GM21360 (cell line): ENCODE measurements around the gene PNPLA7.

ENCODE experiments used
- ATAC-seq: cut with Tn5 transposase; IDR thresholded peaks from one replicate; pipeline ENCODE4 v1.9.1; 2021; ENCODE audit warnings: mild to moderate bottlenecking, moderate library complexity; ENCODE audit not compliant: unreplicated experiment

The PNPLA7 gene

DNA sequence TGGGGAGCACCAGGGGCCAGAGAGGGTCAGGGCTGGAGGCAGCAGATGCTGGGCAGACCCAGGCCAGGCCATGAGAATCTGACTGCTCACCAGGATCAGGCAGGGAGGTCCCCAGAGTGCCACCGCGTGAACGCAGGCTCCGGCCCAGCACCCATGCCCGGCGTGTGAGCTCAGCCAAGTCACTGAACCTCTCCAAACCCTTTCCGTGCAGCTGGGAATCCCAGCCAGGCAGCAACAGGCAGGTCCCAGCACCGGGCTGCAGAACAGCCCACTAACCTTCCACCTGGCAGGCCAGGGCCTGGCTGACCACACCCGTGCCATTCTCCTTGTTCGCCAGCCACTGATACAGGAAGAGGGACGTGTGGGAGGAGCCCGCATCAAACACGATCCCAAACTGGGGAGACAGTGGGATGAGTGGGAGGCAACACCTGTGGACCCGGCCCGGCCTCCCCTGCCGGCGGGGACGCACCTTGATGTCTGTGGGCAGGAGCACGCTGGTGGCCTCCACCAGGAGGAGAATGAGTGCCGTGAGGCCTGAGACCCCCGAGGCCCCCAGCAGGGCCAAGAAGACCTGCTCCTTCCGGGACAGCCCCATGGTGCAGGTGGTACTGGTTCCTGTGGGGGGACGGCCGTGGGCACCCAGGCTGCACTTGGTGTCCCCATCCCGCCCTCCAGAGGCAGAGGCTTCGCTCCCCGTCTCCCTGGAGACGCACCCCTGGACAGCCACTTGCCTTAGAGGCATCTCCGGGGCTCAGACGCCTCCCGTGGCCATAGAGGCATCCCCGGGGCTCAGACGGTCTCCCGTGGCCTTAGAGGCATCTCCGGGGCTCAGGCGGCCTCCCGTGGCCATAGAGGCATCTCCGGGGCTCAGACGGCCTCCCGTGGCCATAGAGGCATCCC, 112.3 kb downstream of the PNPLA7 start:
- no peak for ATAC-seq

DNA sequence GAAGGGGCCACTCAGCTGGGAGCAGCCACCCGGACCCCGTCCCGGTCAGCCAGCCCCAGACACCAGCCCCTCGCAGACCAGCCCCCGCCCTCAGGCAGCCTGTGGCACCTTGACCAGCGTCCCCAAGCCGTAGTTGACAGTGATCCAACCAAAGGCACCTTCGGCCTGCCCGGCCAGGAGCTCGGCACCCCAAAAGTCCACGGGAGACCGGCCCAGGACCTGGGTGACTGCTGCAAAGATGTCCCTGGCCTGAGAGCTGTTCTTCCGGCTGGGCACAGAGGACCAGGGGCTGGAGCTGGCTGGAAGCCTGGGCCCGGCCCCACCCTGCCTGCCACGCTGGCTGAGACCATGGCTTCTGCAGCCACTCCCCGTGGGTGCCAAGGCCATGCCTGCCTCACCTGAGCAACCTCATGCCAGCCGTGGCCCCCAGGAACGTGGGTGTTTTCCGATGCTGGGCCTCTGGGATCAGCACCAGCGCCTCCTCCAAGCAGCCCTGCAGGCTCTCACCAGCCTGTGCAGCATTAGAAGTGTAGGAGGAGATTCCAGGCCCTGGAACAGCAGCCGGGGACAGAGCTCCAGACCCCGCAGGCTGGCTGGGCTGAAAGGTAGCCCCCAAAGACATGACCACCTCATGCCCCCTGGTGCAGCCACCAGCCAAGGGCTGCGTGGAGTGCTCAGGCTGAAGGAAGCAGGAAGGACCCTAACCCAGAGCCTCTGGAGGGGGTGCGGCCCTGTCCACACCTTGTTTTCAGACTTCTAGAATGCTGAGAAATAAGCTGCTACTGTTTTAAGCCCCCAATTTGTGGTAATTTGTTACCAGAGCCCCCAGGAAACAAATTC, 113.2 kb downstream of the PNPLA7 start:
- ATAC-seq, result no peak

DNA sequence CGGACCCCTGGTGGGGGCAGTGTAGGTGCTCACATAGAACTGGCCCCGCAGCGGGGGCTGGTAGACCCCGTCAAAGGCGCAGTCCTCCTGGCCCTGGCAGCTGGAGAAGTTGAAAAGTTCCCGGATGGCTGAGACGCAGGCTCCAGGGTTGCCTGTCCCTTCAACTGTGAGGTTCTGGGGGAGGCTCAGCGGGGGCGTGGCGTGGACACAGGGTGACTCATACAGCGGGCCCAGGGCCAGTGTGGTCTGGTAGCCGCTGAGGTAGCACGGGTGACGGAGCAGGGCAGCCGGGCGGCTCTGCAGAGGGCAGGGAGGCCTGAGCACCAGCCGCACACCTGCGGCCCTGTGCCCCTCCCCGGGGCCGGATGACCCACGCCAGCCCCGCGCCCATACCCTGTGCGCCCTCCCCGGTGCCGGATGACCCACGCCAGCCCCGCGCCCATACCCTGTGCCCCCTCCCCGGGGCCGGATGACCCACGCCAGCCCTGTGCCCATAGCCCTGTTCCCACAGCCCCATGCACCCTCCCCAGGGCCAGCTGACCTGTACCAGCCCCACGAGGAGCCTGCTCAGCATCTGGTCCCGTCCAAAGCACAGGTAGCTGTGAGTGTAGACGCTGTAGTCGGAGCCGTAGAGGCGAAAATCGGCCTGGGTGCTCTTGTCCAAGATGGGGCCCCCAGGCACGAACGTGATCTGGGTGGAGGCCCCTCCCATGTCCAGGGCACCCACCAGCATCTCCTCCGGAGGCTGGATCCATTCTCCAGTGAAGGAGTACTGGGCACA, 114.0 kb downstream of the PNPLA7 start:
- ATAC-seq, result no peak

DNA sequence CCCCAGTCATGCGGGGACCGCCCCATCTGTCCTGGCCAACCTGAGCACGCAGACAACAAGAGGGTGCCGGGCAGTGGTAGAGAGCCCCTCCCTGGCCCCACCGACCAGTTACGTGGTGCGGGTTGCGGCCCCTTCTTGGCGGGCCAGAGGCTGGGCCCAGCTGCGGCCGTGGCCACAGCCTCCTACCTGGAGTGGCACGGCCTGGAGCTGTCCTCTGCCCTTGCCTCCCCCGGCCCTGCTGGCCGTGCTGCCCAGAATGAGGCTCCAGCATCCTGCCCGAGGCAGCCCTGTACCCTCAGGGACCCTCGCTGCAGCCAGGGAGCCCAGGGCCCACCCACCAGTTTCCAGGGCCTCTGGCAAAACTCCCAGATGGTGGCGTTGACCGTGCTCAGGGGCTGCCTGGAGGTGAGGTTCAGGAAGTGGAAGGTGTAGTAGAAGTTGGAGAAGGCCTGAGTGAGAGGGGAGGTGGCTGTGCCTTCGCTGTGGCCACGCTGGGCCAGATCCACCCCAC, 114.8 kb downstream of the PNPLA7 start:
- no peak for ATAC-seq

DNA sequence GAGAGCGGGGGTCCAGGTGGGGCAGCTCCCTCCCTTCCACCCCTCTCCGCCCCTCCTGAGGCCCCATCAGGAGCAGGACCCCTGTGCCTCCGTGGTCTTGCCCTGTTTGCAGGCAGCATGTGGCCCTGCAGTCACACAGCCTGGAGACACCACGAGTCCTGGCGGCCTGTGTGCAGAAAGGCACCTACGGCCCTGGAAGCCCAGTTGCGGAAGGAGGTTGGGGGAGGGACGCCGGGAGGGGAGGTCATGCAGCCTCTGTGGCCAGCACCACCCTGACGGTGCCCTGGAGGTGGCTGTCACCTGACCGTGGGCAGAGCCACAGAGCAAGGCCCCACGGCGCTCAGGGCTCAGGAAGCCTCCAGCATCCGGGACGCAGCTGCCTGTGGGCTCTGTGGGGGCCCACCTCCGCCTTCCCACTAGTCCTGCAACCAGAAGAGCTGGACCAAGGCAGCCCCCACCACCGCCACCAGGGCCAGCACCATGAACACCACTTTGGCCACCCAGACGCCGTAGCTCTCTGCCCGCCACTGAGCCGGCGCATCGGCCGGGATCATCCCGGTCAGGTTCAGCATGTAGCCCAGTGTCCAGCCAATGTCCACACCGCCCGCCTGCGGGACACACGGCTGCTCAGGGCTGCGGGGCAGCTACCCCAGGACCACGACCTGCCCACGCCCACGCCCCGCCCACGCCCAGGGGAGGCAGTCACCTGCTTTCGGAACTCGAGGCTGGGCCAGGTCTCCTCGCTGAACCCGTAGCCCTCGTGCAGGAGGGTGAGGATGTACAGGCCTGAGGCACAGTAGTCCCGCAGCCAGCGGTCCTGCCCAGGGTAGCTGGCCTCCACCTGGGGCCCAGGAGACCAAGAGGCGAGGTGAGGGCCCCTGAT, 115.5 kb downstream of the PNPLA7 start:
- ATAC-seq, result no peak

DNA sequence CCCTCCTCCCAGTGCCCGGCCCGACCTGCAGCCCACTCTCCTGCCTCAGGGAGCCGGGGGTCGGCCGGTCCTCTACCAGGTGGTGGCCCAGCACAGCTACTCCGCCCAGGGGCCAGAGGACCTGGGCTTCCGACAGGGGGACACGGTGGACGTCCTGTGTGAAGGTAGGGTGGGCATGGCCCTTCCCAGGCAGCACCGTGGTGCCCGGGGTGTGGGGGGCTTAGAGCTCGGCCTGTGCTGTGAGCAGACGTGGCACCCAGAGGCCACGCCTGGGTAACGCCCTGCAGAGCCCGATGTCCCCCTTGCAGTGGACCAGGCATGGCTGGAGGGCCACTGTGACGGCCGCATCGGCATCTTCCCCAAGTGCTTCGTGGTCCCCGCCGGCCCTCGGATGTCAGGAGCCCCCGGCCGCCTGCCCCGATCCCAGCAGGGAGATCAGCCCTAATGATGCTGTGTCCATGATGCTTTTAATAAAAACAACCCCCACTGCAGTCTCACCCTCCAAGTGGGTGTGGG, 116.2 kb downstream of the PNPLA7 start:
- no peak for ATAC-seq

DNA sequence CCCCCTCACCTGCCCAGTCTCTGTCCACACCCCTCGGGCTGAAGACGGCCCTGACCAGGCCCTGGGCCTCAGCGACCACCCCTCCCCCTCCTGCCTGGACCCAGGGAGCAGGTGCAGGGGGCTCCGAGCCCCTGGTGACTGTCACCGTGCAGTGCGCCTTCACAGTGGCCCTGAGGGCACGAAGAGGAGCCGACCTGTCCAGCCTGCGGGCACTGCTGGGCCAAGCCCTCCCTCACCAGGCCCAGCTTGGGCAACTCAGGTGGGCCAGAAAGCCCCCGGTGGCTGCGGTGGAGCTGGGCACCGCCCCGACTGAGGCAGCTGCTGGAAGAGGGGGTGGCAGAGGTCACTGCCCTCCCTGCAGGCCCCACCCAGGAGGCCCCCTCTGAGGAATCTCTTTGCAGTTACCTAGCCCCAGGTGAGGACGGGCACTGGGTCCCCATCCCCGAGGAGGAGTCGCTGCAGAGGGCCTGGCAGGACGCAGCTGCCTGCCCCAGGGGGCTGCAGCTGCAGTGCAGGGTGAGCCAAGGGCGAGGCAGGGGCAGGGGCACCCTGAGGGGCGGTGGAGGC, 116.8 kb downstream of the PNPLA7 start:
- ATAC-seq, result no peak

DNA sequence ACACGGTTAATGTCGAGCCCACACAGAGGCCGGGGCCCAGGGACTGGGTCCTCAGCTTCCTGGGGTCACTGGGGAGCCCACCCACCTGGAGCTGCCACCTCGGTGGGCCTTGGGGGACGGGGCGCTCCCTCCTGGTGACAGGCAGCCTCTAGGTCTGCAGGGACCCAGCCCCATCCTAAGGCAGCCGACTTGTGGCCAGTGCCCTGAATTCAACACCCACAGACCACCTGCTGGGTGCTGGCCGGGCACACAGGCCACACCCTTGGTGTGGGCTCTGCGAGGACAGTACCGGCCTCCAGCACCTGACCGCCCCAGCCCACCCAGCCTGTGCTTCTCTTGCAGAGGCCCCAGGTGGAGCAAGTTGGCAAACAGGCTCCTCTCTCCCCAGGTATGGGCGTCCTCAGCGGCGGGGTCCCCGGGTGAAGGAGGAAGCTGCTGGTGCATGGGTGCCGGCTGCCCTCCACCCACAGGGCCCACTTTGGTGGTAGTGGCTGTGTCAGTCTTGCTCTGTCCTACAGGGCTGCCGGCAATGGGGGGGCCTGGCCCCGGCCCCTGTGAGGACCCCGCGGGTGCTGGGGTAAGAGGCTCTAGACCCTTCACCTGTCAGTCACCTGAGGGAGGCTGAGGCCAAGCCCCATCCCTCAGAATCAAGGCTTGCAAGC, 117.4 kb downstream of the PNPLA7 start:
- no peak for ATAC-seq

DNA sequence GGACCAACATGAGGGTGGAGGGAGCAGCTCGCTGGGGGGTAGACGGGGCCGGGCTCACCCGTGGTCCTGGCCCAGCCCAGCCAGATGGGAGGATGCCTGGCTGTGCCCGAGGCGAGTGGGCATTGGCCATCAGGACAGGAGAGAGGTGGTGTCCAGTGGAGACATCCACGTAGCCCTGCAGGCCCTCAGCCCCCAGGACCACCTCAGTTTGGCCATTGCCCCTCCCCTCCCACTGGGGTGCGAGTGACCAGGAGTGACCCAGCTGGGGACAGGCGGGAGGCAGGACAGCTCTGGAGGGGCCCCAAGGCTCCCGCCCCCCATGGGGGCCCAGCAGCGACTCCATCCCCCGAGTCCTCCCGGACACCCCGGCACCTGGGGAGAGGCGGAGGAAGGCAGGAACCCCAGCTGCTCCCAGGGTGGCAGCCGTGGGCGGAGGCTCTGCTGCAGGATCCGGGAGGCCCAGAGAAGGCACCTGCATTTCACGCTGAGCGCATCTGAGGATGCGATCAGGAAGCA, 118.7 kb downstream of the PNPLA7 start:
- no peak for ATAC-seq

DNA sequence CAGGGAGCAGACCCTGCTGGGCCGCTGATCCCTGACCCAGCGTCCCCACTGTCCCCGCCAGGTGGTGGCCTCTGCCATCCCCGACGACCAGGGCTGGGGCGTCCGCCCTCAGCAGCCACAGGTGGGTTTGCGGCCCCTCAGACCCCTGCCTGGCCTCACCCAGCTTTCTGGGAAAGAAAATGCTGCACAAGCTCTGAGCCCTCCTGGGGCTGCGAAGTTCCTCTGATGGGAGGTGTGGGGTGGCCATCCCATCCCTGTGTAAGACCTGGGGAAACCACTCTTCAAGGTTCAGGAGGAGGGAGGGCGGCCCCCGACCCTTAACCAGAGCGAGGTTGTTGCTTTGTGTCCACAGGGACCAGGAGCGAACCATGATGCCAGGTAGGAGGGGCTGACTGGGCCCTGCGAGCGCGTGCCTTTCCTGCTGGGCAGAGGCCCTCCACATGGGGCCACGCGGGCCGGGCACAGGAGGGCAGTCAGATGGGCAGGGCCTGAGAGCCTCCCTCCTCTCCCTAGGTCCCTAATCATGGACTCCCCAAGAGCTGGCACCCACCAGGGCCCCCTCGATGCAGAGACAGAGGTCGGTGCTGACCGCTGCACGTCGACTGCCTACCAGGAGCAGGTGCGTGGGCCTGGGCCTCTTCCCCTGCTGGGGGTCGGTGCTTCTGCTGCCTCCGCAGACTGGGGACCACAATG, 119.3 kb downstream of the PNPLA7 start:
- no peak for ATAC-seq

DNA sequence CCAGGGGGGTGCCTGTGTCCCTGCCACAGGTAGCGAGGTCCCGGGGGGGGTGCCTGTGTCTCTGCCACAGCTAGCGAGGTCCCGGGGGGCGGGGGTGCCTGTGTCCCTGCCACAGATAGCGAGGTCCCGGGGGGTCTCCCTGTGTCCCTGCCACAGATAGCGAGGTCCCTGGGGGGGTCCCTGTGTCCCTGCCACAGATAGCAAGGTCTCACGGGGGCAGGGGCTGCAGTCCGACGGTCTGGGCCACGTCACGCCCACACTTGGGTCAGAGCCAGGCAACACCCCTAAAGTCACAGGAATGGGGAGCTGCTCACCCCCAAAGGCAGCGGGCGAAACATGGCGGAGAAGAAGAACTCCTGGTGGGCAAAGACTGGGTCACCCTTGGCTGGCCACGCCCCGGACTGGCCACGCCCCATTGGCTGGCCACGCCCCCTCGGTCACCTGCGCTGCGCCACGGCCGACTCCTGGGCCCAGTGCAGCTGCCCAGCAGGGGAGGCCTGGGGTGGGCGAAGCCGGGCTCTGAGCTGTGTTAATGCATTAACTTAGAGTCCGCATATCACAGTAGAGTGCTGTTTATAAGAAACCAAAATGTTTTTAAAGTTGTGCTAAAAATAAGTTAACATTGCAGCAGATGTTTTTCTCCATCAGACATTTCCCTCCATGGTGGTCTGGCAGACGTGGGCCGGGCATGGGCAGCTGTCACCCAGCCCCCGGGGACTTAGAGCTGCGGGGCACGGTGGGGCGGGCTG, 120.1 kb downstream of the PNPLA7 start:
- ATAC-seq, result no peak

DNA sequence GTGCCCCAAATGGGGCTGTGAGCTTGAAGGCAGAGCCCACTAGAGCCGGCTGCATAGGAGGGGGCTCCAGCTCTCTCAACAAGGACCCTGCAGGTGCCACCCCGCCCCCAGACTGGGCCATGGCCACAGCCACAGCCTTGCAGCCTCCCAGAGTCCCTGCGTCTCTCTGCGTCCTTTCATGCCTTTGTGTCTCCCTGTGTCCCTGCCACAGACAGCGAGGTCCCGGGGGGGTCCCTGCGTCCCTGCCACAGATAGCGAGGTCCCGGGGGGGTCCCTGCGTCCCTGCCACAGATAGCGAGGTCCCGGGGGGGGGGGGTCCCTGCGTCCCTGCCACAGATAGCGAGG, 120.7 kb downstream of the PNPLA7 start:
- ATAC-seq, result no peak

DNA sequence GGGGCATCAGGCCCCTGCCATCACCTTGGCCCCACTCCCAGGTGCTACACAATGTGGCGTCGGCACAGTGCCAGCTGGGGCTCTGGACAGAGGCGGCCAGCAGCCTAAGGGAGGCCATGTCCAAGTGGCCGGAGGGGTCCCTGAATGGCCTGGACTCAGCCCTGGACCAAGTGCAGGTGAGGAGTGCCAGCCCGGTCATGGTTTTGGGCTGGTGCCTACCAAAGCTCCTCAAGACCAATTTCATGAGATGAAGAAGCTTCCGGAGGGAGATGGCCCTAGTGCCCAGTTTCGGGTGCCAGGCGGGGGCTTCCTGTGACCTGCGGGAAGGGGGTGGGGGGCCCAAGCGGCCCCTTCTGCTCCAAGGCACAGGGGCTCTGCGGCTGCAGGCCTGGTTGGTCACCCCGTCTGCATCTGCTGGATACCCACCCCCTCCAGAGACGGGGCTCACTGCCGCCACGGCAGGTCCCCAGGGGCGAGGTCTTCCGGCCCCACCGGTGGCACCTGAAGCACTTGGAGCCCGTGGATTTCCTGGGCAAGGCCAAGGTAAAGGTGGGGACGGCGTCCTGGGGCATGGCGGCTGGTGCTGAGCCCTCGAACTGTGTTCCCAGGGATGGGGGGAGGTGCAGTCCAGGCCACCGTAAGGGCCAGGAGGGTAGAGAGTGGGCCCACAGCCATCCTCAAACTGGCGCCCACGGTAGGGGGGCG, 121.2 kb downstream of the PNPLA7 start:
- ATAC-seq, result no peak

DNA sequence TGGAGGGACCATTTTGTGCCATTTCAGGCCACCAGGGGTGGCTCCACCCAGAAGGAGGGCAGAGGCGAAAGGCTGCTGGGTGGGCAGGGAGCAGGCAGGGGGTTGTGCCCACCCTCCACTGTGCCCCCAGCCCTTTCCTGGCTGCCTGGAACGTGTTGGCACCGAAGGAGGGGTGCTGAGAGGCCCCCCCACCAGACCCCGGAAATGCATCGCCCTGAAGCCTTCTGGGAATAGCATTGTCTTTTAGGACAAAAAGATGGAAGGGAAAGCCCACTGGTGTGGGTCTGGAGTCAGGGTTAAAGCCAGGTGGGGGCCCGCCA, 121.9 kb downstream of the PNPLA7 start:
- ATAC-seq, result no peak

DNA sequence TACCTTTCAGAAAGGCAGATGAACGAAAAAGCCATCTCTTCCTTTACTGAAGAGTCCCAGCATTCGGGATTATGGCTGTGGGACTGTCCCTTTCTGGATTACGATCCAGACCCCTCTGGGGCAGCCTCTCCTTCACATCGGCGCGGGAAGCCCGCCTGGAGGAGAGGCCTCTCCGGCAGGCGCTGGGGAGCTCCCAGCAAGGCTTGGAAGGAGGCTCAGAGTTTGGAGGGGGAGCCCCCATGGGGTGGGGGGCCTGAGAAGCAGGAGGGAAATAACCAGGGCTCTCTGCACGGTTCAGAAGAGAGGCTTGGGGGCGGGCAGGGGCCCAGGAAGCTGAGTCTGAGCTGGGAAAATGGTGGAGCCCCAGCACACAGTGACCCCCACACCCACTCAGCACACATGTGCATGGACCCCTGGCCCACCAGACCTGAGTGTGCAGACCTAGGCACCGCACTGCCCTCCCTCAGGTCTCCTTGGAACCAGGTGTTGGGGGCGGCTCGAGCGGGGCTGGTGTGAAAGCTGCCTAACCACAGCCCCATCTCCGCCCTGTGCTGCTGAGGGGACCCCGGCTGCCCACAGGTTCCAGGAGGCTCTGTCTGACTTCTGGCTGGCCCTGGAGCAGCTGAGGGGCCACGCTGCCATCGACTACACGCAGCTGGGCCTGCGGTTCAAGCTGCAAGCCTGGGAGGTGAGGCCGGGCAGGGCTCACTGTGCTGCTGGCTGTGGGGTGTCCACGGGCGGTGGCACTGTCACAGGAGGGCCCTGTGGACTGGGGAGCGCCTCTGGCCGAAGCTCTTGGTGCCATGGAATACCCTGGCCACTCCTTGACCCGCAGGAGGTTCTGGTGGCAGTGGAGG, 122.5 kb downstream of the PNPLA7 start:
- no peak for ATAC-seq

DNA sequence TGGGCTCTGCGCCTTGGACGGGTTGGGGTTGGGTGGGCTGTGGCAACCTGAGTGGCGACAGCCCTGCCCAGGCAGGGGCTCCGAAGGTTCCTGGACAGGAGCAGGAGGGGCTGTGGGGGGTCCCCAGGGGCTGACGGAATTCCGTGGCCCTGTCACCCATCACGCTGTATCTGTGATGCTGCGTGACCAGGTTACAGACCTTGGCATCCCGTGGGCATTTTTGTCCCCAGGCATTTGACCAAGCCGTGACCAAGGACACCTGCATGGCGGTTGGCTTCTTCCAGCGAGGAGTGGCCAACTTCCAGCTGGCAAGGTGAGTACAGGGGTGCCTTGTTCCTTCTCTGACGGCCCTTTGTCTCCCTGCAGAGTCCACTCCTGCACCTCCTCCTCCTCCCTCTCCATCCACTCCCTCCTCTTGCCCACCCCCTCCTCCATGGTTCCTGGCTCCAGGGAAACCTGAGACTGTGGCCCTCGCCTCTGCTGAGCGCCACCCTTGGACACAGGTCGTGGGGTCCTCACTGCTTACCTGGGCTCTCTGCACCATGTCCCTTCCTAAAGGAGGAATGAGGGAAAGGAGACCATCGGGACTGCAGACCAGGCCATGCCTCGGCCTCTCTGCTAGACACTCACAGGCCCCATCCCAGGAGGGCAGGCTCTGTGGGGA, 124.1 kb downstream of the PNPLA7 start:
- no peak for ATAC-seq
